ENCODE results near the gene TLX2. TPM values are rescaled to one million over a fixed set of nuclear protein-coding genes. Genes with fewer than 3 reads are reported as not detected.

Gene TLX2
- total and polyA plus RNA-seq, 2 of the 8 experiments (the other 6 are each of a cell fraction or from before 2014, with no cell fraction given), result 0.06 to 0.17 TPM

DNA sequence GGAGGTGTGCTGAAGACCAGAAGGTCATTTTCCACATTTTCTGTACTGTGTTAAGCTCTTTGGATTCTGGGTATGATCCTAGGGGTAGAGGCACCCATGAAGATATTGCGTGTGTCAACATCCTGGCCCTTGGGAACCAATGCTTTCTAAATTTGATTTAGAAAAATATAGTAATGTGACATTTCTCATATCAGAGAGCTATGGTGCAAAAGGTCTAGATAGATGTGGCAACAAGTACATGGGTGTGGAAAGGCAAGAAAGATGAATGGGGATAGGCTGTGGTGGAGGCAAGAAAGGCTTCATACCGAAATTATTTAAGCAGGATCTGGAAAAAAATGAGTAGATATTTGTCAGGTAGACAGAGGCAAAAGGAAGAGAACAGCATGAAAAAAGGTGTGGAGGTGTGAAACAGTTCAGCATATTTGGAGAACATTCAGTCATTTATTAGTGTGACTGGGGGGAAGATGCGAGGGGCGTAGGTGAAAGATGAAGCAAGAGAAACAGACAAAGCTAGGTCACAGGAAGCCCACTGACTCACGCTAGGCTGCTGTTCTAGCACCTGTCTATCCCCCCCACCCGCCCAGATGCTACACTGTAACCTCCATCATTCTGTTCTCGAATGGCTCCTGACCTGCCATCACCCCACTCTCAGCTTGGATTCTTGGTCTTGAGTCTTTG lies 52.0 kb downstream of the TLX2 start (continued):
- no peak for TF ChIP-seq SIN3A (conservative IDR thresholded peaks at IDR 0.05 in 1 of 2, IDR thresholded peaks at IDR 0.05 in 1 of 2; ENCODE audit: low read depth in 1 of 2, low read length in 2 of 2)
- TF ChIP-seq KDM1A (IDR thresholded peaks at IDR 0.05; ENCODE audit: borderline replicate concordance, low read length), result no peak
- no peak for TF ChIP-seq CTBP2 (IDR thresholded peaks at IDR 0.05; ENCODE audit: borderline replicate concordance, insufficient read depth, insufficient read length, low read length)

Data from H1 (cell line).